NCI-H1048 (cell line): ENCODE data around the gene KASH5.

Experiments
- DNase-seq: peaks from one replicate; lab custom pipeline; 2025; lab: John Stamatoyannopoulos, UW

KASH5 gene

GRCh38 chr19:49395581-49396407 lies 7.7 kb downstream of the KASH5 start:
- no peak for DNase-seq

GRCh38 chr19:49396738-49397505 lies 8.9 kb downstream of the KASH5 start:
- DNase-seq, result no peak

DNA sequence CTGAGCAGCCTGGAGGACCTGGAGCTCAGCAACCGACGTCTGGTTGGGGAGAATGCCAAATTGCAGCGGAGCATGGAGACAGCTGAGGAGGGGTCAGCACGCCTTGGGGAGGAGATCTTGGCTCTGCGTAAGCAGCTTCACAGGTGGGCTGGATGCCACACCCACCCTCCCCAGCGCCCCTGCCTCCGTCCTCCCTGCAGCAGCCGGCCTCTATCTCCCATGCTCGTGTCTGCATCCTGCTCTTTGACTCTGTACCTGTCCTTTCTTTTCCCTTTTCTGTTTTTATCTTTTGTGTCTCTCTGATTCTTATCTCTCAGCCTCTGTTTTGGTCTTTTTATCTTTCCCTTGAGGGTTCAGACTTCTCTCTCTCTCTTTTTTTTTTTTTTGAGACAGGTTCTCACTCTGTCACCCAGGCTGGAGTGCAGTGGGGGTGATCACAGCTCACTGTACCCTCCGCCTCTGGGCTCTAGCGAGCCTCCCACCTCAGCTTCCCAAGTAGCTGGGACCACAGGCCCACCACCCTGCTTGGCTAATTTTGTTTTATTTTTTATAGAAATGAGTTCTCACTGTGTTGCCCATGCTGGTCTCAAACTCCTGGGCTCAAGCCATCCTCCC lies 10.1 kb downstream of the KASH5 start:
- no peak for DNase-seq

DNA sequence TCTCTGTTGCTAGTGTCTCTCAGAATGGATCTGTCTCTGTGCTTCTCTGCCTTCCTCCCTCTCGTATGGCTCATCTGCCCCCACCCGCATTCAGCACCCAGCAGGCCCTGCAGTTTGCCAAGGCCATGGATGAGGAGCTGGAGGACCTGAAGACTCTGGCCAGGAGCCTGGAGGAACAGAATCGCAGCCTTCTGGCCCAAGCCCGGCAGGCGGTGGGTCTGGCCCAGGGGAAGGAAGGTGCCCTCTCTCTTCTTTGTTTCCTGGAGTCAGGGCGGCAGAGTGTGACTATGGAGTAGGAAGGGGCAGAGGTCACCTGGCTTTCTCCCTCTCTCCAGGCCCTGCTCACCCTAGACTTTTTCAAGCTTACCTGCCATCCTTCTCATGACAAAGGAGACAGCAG lies 10.9 kb downstream of the KASH5 start:
- DNase-seq, result no peak

DNA sequence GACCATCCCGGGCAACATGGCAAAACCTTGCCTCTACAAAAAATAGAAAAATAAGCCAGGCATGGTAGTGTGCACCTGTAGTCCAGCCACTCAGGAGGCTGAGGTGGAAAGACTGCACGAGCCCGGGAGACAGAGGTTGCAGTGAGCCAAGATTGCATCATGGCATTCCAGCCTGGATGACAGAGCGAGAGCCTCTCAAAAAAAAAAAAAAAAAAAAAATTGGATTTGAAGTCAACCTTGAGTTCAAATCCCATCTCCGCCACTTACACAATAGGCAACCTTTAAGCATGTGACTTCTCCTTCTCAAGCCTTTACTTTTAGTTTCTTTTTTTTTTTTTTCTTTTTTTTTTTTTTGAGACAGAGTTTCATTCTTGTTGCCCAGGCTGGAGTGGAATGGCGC lies 12.0 kb downstream of the KASH5 start:
- no peak for DNase-seq

DNA sequence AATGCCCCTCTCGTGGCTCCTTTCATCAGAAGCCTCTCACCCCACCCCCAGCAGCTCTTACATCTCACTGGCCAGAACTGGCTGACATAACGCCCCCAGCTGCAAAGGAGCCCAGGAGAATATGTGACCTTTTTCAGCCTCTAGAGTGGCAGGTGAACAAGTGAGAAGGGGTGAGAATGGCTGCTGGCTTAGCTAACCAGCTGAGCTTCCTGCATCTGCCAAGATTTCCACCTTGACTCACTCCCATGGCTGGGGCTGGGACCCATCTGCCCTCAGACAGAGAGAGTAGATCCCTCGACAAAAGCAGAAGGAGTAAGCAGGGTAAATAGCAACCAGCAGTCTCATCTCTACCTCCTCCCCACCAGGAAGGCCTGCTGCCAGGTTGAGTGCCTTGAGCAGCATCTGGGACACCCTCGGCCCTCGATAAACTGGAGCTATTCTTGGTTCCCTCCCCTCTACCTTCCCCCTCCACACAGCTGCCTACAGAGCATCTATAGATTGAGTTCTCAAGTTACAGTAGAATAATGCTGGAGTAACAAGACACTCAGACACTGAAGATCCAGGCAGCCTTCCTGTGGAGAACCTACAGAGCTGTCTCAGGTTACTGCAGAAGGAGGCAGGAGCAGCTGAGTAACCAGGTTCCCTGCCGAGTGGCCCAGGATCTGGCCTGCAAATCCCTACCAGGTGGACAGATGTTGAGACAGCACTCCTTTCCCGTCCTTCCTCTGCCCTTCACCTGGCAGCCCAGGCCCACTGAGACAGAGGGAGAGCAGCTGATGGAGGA lies 15.5 kb downstream of the KASH5 start:
- DNase-seq, result no peak

DNA sequence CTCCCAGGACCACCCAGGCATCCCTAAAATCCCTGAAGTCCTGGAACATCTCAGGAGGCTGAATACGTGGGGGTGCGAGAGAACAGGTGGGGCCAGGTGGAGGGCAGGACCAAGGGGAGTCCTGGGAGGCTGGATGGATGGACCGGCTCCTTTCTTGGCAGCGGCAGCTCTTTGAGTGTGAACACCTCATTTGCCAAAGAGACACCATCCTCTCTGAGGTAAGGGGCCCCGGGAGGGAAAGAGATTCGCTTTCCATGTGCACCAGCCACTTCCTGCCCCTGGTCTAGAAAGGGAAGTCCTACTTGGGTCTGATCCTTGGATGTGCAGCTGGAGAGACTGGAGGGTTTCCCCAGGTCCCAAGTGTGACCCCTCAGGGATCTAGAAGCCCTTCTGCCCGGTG lies 19.0 kb downstream of the KASH5 start:
- no peak for DNase-seq

DNA sequence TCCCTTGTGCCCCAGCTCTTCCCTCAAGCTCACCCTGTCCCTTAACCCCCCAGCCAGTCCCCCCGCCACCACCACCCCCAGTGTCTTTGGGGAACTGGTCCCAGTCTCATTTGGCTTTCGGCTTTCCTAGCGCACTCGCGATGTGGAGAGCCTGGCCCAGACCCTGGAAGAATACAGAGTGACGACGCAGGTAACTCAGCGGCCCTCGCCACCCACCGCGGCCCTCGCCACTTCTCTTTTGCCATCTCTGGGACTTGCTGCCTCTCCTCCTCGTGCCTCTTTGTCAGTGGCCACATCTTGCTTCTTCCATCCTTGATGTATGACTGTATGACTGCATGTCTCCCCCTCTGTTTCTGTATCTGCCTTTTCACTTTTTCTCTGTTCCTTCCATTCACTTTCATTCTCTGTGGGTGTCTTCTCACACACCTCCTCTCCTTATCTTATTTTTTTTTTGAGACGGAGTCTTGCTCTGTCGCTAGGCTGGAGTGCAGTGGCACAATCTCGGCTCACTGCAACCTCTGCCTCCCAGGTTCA lies 19.5 kb downstream of the KASH5 start:
- no peak for DNase-seq

GRCh38 chr19:49408816-49409440 lies 20.9 kb downstream of the KASH5 start:
- no peak for DNase-seq

DNA sequence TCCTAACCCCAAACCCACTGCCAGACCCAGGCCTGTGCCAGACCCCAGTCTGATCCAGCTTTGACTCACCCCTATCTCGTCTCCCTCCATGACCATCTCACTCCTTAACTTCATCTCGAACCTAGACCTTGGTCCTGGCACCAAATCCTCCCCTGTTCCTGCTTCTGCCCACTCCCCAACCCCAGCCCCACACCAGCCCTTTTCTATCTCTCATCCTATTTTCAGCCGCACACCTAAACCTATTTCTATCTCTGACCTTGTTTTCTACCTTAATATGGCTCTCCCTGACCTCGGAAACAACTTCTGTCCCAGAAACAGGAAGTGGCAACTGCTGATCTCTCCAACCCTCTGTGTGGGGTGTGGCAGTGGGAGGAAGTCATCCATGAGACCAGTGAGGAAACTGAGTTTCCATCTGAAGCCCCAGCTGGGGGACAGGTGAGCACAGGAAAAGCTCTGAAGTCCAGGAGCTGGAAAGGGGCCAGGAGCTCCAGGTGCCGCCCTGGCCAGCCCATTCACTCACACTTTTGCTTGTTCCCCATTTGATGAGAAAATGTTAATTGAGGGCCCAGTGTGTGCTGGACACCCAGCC lies 21.5 kb downstream of the KASH5 start:
- no peak for DNase-seq

DNA sequence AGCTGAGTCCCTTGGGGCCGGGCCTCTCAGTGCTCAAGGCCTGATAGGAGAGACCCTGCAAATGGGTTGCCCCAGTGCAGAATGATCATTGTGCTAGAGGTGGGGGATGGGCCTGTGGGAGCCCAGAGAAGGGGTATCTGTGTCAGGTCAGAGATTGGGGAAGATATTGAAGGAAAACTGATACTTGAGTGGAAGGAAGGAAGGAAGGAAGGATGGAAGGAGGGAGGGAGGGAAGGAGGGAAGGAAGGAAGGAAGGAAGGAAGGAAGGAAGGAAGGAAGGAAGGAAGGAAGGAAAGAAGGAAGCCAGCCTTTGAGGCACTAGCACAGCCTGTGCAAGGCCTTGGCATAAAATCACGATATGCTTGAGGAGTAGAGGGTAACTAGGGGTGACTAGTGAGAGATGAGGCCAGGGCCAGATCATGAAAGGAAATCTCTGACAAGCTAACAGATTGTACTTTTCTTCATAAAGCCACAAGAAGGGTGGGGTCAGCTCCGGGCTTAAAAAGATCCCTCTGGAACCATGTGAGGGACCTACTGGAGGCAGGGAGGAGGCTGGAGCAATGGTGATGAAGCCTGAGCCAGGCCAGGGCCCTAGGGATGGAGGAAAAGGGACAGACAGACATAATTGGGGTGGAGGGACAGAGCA lies 23.8 kb downstream of the KASH5 start:
- DNase-seq, result no peak

GRCh38 chr19:49413348-49413747 lies 25.3 kb downstream of the KASH5 start:
- no peak for DNase-seq

- DNase-seq, result no peak
Observed at GRCh38 chr19:49414256-49414655, 26.2 kb downstream of the KASH5 start.

GRCh38 chr19:49415102-49415809 lies 27.2 kb downstream of the KASH5 start:
- no peak for DNase-seq

DNA sequence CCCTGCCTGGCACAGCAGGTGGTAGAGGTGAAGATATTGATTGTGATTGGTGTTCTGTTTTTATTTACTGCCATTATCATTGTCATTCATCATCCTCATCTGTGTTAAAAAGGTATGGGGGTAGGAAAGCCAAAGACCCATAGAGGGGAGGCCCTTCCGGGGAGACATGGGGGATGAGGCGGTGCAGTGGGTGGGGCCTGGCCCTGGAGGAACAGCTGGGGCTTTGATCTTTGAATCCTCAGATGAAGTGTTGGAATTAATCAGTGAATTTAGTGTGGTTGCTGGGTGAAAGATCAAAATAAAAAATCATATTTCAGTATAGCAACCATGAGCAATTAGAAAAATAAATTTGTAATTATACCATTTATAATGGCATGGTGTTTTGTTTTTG lies 27.8 kb downstream of the KASH5 start:
- DNase-seq, result no peak

DNA sequence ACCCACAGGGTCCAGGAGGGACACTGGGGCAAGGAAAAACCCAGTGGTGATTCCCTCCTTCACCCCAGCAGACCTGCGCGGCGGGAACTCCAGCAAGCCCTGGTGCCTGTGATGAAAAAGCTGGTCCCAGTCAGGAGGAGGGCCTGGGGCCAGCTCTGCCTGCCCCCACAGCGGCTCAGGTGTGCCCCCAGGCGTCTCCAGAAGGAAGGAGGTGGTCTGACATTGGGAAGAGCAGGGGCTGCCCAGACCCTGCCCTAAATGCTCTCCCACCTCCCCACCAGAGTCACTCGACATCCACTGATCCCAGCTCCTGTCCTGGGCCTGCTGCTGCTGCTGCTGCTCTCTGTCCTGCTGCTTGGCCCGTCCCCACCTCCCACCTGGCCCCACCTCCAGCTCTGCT lies 29.0 kb downstream of the KASH5 start:
- DNase-seq, result no peak

- DNase-seq, result no peak
Observed at GRCh38 chr19:49418511-49418910, 30.5 kb downstream of the KASH5 start.

- DNase-seq, result no peak
Observed at GRCh38 chr19:49419173-49419572, 31.1 kb downstream of the KASH5 start.

DNA sequence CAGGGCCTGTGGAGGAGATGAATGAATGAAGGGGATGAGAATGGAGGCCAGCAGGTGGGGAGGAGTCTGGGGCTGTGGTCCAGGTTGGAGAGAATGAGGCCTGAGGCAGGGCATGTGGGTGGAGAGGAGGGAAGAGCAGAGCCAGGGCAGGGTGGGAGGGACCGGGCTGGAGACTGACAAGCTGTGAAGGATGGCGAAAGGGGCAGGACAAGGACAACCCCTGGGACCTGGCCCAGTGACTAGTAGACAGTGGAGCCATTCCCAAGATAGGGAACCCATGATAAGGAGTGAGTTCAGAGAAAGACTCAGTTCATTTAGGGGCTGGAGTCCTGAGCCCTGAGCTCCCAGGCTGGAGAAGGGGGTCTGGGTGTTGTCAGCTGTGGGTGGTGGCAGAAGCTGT lies 32.2 kb downstream of the KASH5 start:
- DNase-seq, result no peak
